ENCODE measurements around the gene AANAT.

DNA sequence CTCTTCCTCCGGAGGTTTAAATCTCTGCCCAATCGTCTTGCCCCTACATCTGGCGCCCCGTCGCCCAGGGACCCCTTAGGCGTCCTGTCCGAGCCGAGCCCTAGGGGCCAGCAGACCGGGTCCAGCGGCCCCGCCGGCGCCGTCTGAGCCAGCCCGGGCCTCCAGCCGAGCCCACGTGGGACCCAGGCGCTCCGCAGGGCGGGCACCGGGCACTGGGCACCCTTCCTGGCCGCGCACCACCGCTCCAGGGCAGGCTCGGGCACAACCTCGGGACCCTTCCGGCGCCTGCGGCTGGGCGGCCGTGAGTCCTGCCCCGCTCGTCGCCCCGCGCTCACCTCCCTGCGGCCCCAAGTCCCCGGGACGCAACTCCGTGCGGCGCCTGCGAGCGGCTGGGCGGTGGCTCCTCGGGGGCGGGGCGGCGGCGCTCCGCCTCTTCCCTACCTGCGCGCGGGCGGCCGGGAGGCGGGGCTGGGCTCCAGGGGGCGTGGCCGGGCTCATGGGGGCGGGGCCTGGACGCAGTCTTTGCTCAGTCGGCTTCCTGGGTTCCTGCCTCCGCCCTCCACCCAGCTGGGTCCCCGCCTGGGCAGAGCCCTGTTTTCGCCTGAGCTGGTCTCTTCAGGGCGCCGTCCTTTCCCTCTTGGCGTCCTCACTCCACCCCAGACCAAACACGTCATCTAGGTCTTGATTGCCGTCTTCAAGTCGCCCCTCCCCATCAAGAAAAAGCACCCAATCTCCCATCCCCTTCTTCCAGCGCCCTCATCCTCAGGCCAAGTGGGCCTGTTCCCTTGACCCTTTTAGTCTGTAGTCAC, 33.8 kb downstream of the AANAT start, which contains the start of gene RHBDF2:
- TF ChIP-seq, protein P1, sequence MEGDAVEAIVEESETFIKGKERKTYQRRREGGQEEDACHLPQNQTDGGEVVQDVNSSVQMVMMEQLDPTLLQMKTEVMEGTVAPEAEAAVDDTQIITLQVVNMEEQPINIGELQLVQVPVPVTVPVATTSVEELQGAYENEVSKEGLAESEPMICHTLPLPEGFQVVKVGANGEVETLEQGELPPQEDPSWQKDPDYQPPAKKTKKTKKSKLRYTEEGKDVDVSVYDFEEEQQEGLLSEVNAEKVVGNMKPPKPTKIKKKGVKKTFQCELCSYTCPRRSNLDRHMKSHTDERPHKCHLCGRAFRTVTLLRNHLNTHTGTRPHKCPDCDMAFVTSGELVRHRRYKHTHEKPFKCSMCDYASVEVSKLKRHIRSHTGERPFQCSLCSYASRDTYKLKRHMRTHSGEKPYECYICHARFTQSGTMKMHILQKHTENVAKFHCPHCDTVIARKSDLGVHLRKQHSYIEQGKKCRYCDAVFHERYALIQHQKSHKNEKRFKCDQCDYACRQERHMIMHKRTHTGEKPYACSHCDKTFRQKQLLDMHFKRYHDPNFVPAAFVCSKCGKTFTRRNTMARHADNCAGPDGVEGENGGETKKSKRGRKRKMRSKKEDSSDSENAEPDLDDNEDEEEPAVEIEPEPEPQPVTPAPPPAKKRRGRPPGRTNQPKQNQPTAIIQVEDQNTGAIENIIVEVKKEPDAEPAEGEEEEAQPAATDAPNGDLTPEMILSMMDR (IDR thresholded peaks at IDR 0.05): peak in 1 of 4 experiments; percentile 18
- TF ChIP-seq EP300 (IDR thresholded peaks at IDR 0.05) (no peak), POLR2AphosphoS5 (IDR thresholded peaks at IDR 0.05) (peak; percentile 17)

All from gastroesophageal sphincter (tissue), 3 donors.